BJ (cell line): Measurements from ENCODE around the gene DGUOK. TPM values are rescaled to one million over a fixed set of nuclear protein-coding genes. Genes with fewer than 3 reads are reported as not detected.

ENCODE experiments used
- CTCF ChIA-PET: fragments of 350-600 bp; formaldehyde crosslinking; extraction: SDS; loops from one replicate; lab custom pipeline; 2021; ENCODE audit warnings: antibody characterized with exemption, inconsistent platforms; lab: Yijun Ruan, JAX
- POLR2A ChIA-PET: fragments of 300-600 bp; sonication (Branson Sonifier 250); formaldehyde crosslinking; extraction: SDS; loops from one replicate; lab custom pipeline; 2021; ENCODE audit warnings: antibody characterized with exemption; lab: Charles Lee
- DNase-seq: peaks from one replicate; pipeline ENCODE4 v3.0.0-alpha.2; 2011; ENCODE audit warnings: low read depth
- H3K27me3 ChIP-seq: 2 replicates; pipeline ENCODE4 v1.6.0; 2011; ENCODE audit warnings: low read length; ENCODE audit not compliant: control insufficient read depth, insufficient read depth
- H3K36me3 ChIP-seq: 2 replicates; pipeline ENCODE4 v1.5.1; 2011; ENCODE audit warnings: low read length; ENCODE audit not compliant: control insufficient read depth, insufficient read depth
- H3K4me3 ChIP-seq: 2 replicates; pipeline ENCODE4 v1.5.1; 2011; ENCODE audit warnings: low read depth, mild to moderate bottlenecking, control low read depth, low read length
- CTCF ChIP-seq: IDR thresholded peaks from 2 replicates; pipeline ENCODE4 v1.5.1; 2011; ENCODE audit warnings: low read depth, mild to moderate bottlenecking, control low read depth, inconsistent platforms, low read length, moderate library complexity; ENCODE audit not compliant: insufficient read depth
- polyA plus RNA-seq: library from polyadenylated mRNA; depleted of rRNA; stranded (reverse); fragments of >200 nt; gene quantifications from 2 replicates; pipeline ENCODE4 v1.2.3, GENCODE V29; 2011

DGUOK gene
- polyA plus RNA-seq, 1 experiment, result 79.8 TPM

- no peak for TF ChIP-seq CTCF
- peaks cover 7% of the 10 kb centered on the region for H3K36me3 ChIP-seq
- ChIA-PET CTCF (no interaction called here), POLR2A (no interaction called here)
- no peaks in the 10 kb centered on the region for H3K27me3 ChIP-seq
- no peak for DNase-seq
- H3K4me3 ChIP-seq, result no peak overlapping the region
Observed at GRCh38 chr2:73944714-73945113, 18.0 kb downstream of the DGUOK start.

- no peak for DNase-seq
- Histone ChIP-seq H3K36me3 (peaks cover 18% of the 10 kb centered on the region), H3K4me3 (no peak overlapping the region), H3K27me3 (no peaks in the 10 kb centered on the region)
- TF ChIP-seq CTCF, result no peak
- POLR2A ChIA-PET, result no interaction called here
- CTCF ChIA-PET, result interaction anchor here (1.2 kb wide), 1 partner anchor 11 kb away, joined by 4 read pairs; no protein-coding TSS in a partner anchor
Observed at GRCh38 chr2:73946215-73946614, 19.5 kb downstream of the DGUOK start.

- POLR2A ChIA-PET, result no interaction called here
- CTCF ChIA-PET, result interaction anchor here (1.2 kb wide), 1 partner anchor 12 kb away, joined by 4 read pairs; no protein-coding TSS in a partner anchor
- no peaks in the 10 kb centered on the region for H3K27me3 ChIP-seq
- no peak overlapping the region for H3K4me3 ChIP-seq
- no peak for DNase-seq
- H3K36me3 ChIP-seq, result peaks cover 21% of the 10 kb centered on the region
- TF ChIP-seq CTCF, result no peak
Observed at GRCh38 chr2:73946666-73947065, 20.0 kb downstream of the DGUOK start.

GRCh38 chr2:73947412-73948018 lies 20.8 kb downstream of the DGUOK start:
- no peak overlapping the region for H3K4me3 ChIP-seq
- H3K36me3 ChIP-seq, result peaks cover 25% of the 10 kb centered on the region
- no peaks in the 10 kb centered on the region for H3K27me3 ChIP-seq
- no peak for DNase-seq
- ChIA-PET CTCF (no interaction called here), POLR2A (no interaction called here)
- no peak for TF ChIP-seq CTCF

GRCh38 chr2:73949802-73950201 lies 23.1 kb downstream of the DGUOK start:
- POLR2A ChIA-PET, result no interaction called here
- CTCF ChIA-PET, result interaction anchor here (1.2 to 1.4 kb wide), 2 partner anchors 10 to 38 kb away, joined by 4 read pairs; no protein-coding TSS in a partner anchor
- Histone ChIP-seq H3K27me3 (no peaks in the 10 kb centered on the region), H3K36me3 (peaks cover 28% of the 10 kb centered on the region), H3K4me3 (no peak overlapping the region)
- no peak for DNase-seq
- TF ChIP-seq CTCF, result no peak
